DMS79 treated with DMSO at 0.1 percent for 48 hours (cell line): ENCODE measurements around the gene DISC1.
A peak's percentile ranks its signal among the peaks of the same experiment; 100 is the strongest.

Experiments used
- DNase-seq: peaks from one replicate; lab custom pipeline; 2025; lab: John Stamatoyannopoulos, UW

DISC1 gene

GRCh38 chr1:232009741-232010140 lies 383.2 kb downstream of the DISC1 start:
- no peak for DNase-seq

DNA sequence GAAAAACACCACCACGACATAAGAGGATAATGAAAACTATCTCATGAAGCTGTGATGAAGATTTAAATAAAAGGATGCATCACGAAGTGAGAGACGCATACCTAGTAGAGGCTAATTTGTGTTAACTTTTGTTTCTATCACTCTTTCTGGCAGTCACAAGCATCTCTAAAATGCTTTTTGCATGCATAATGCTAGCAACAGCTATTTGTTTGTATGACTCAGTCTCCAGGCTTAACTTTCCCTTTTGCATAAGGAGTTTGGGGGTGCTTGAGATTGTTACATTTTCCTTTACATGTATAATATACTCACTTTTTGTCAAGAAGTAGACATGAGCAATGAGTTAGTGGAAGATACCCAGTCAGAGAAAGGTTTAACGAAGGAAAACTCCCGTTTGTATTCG lies 385.4 kb downstream of the DISC1 start:
- no peak for DNase-seq

DNA sequence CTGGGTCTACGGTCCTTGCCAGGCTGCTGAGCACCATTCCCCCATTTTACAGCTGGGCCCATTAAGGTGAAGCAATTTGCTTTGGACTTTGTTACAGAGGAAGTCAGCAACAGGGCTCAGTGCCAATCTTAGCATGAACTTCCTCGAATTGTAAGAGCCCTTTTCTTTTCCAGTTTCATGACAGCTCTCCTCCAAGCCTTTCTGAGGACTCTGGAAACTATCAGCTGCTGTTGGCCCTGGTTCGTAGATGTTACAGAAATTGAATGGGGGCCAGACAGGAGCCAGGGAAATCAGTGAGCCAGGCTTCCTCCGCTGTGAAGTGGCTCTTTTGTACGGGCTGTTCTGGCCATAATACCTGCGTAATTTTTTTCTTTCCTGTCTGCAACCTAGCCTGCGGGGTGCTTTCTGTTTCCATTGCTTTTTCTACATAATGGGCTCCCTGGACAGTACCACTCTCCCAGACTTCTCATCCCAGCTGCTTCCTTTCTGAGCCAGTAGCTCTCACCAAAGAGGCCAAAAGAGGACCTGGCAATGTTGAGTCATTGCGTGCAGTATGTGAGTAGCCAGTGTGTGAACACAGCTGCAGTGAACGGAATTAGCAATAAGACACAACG lies 386.3 kb downstream of the DISC1 start:
- DNase-seq, result peak; percentile 96

- peak; percentile 99 for DNase-seq
Measured at GRCh38 chr1:232014941-232015340, 388.4 kb downstream of the DISC1 start.

DNA sequence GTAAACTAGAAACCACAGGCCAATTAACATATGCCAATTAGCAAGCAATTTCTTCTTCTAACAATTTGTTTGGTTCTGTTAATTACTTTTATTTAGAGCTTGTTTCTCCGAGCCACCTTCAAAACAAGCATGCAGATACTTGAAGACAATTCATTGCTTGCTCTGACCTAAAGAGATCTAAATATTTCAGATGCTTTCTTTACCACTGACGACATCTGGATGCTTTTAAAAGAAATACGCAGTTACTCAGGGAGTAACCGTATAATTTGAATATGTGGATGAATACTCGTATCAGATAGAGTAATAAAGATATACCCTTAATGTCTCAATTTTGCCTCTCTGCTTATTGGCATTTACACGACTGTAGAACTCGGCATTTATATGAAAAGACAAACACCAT lies 390.0 kb downstream of the DISC1 start:
- no peak for DNase-seq

DNA sequence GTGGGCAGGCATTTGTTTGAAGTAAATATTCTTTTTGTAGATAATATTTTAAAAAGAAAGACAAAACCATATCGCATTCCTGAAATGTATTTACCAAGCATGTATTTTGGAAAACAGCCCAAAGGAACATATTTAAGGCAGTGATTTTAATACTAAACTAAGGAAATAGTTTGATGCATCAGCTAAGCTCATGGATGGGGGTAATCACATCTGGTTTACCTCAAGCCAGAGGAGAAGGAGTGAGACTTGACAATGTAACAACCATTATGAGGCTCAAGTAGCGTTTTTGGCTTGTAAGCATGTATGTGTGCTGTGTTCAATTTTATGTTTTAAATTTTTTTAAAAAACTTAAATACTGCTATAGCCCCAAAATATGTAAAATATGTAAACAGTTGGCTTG lies 390.5 kb downstream of the DISC1 start:
- DNase-seq, result no peak

DNA sequence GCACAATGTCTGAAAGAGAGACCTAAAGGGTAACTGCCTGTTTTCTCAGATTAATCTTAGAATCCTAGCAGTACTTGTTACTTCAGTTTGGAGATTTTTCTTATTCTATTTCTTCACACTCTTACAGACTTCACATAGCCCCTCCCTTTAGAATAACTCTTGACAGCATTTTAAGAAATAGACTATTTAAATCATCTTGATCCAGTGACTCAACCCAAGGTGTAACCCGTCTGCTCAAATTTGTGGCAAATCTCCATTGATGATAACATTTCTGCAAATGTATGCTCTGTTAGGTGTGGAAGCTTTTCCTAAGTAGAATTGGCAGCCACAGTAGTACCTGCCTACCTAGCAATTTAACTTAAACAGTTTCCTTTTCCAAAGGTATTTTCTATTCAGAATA lies 391.2 kb downstream of the DISC1 start:
- DNase-seq, result no peak

- DNase-seq, result no peak
Measured at GRCh38 chr1:232018231-232019025, 391.8 kb downstream of the DISC1 start.

- DNase-seq, result no peak
Measured at GRCh38 chr1:232019026-232019340, 392.4 kb downstream of the DISC1 start.

- DNase-seq, result no peak
Measured at GRCh38 chr1:232020352-232020751, 393.8 kb downstream of the DISC1 start.

- DNase-seq, result no peak
Measured at GRCh38 chr1:232029315-232029714, 402.7 kb downstream of the DISC1 start.

DNA sequence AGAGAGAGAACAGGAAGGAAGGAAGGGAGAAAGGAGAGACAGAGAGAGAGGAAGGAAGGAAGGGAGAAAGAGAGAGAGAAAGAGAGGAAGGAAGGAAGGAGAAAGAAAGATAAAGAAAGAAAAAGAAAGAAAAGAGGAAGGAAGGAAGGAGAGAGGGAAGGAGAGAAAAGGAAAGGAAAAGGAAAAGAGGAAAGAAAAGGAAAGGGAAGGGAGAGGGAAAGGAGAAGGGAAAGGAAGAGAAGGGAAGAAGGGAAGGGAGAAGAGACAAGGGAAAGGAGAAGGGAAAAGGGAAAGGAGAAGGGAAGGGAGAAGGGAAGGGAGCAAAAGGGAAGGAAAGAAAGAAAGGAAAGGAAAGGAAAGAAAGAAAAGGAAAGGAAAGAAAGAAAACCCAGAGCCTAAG lies 404.6 kb downstream of the DISC1 start:
- no peak for DNase-seq

DNA sequence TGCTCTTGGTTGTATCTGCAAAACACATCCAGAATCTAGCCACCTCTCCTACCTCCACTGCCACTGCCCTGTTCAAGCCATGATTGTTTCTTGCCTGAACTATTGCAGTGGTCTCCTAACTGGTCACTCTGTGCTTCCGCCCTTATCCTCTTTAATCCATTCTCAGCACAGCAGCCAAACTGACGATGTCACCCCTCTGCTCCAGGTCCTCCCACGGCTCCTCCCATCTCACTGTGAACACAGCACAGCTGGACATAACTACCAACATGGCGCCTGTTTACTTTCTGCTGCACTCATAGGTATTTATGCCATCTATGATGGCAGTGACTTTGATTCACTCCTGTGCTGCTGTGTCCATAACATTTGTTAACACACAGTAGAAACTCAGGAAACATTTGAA lies 406.7 kb downstream of the DISC1 start:
- no peak for DNase-seq

GRCh38 chr1:232034556-232034955 lies 408.0 kb downstream of the DISC1 start:
- no peak for DNase-seq

DNA sequence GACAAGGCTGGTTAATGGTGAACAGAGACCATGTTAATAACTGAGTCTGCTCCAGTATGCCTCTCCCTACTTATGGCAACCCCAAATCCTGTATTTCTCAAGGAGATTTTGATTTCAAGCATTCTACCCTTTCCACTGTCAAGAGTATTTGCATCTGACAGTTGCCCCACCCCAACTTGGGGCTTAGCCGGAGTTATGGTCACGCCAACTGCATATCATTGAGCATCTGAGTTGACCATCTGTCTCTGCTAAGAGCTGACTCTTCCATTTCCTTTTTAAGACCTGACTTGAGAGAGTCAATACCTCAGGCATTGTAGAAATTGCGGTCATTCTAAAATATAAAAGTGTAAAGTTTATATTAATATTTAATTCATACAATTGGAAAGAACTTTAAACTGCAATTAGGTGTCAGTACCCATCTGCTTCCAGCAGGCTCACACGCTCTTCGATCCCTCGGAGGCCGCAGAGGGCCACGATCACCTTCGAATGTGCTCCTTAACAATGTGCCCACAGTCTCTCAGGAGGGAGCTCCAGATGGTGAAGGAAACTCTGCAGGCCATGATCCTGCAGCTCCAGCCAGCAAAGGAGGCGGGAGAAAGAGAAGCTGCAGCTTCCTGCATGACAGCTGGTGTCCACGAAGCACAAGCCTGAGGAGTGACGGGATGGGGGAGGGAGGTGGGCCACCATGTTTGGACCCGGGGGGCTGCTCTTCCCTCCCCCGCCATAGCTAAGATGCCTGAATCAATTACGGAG lies 409.8 kb downstream of the DISC1 start:
- DNase-seq, result no peak

DNA sequence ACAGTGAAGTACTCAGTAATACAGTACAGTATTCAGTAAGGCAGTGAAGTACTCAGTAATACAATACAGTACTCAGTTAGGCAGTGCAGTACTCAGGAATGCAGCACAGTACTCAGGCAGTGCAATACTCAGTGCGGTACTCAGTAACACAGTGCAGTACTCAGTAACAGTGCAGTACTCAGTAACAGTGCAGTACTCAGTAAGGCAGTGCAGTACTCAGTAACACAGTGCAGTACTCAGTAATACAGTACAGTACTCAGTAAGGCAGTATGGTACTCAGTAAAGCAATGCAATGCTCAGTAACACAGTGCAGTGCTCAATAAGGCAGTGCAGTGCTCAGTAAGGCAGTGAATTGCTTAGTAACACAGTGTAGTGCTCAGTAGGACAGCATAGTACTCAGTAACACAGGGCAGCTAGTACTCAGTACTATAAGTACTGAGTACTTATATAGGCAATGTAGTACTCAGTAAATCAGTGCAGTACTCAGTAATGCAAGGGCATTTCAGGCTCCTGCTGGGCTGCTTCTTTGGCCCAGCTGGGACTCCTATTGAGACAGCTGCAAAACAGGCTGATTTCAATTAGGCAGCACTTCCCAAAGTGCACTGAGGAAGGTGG lies 411.3 kb downstream of the DISC1 start:
- DNase-seq, result no peak

- peak; percentile 93 for DNase-seq
Measured at GRCh38 chr1:232038706-232039677, 412.4 kb downstream of the DISC1 start.

DNA sequence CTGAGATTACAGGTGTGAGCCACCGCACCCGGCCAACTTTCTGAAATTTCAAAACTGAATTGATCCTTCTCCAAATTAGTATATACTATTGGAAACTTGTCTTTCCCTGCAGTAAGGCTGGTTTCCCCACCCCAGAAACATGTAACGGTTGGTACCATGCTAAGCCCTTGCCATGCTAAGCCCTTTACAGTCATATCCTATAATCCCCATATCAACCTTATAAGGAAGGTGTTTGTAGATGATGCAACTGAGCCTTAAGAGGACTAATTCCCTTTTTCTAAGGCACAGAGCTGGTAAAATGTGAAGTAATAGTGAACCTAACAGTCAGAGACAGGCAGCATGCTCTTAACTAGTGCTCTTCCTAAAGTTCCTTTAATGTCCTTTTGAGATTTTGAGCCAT lies 413.7 kb downstream of the DISC1 start:
- no peak for DNase-seq

DNA sequence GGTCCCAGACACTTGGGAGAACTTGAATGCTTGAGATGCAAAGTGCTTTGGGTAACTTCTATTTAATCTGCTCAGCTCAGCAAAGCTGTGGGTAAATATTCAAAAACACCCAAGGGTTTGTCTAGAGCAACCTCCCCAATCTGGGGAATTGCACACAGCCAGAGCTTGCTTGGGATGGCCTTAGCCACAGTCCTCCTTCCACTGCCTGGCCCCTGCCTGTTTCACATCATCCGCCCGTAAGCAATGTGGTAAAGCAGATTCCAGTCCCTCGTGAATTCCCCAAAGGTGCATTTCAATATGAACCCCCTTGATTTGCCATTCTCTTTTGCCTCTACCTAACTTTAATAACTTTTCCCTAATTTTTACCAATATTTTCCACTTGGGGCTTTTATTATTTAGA lies 418.1 kb downstream of the DISC1 start:
- DNase-seq, result no peak

- no peak for DNase-seq
Measured at GRCh38 chr1:232045139-232045994, 418.8 kb downstream of the DISC1 start.
